ENCODE measurements around the gene GPC3. TPM values are rescaled to one million over a fixed set of nuclear protein-coding genes. Genes with fewer than 3 reads are reported as not detected.

Gene GPC3
- total and polyA plus RNA-seq, 2 of the 4 experiments (the other 2 are of a cell fraction) = not detected

- no peak for TF ChIP-seq CTCF (conservative IDR thresholded peaks at IDR 0.05; ENCODE audit: low read depth, low read length)
Measured at GRCh38 chrX:133837091-133837490, 148.3 kb downstream of the GPC3 start (continued).

GRCh38 chrX:133836561-133836960 lies 148.8 kb downstream of the GPC3 start:
- H2AK5ac ChIP-seq (ENCODE audit: low read depth, low read length) = no peak overlapping the region
- dilution Hi-C loops (cut with HindIII; ENCODE audit: low sequenced_read_pairs, unreplicated experiment) (no loop called here), intact Hi-C loops (cut with micrococcal nuclease) (no loop called here), in situ Hi-C loops (cut with MboI; ENCODE audit: low sequenced_read_pairs) (no loop called here)
- no peaks in the 10 kb centered on the region for H3K9me1 ChIP-seq (ENCODE audit: insufficient read depth, low read length)
- POLR2A ChIA-PET (ENCODE audit: unreplicated experiment) = no interaction called here
- no peak overlapping the region for H4K5ac ChIP-seq (ENCODE audit: low read depth, low read length)
- CTCF ChIA-PET = interaction anchor here (0.5 to 1.6 kb wide), 3 partner anchors 11 to 1132 kb away, joined by 3 to 5 read pairs (median 5); no protein-coding TSS in a partner anchor
- H3K9me3 ChIP-seq (ENCODE audit: control insufficient read depth, insufficient read depth, low read length) = no peaks in the 10 kb centered on the region
- no peak overlapping the region for H3K56ac ChIP-seq (ENCODE audit: extremely low read depth, insufficient read depth, low read length)
- H4K91ac ChIP-seq (ENCODE audit: insufficient read depth, low read depth, low read length) = no peak overlapping the region
- TF ChIP-seq CTCF (conservative IDR thresholded peaks at IDR 0.05; ENCODE audit: low read depth, low read length) (no peak), BHLHE40 (IDR thresholded peaks at IDR 0.05; ENCODE audit: low read depth, low read length) (no peak), RCOR1 (IDR thresholded peaks at IDR 0.05; ENCODE audit: insufficient replicate concordance, low read length) (no peak), POLR2A (IDR thresholded peaks at IDR 0.05; ENCODE audit: low read depth, low read length) (no peak), ELK1 (IDR thresholded peaks at IDR 0.05; ENCODE audit: borderline replicate concordance, low read depth, low read length) (no peak), RFX5 (IDR thresholded peaks at IDR 0.05; ENCODE audit: low read depth, low read length) (no peak), CEBPB (IDR thresholded peaks at IDR 0.05; ENCODE audit: low read depth, low read length) (no peak), FOS (IDR thresholded peaks at IDR 0.05; ENCODE audit: low read depth, low read length) (no peak), CHD1 (IDR thresholded peaks at IDR 0.05; ENCODE audit: low read depth, low read length) (no peak), MAZ (IDR thresholded peaks at IDR 0.05; ENCODE audit: borderline replicate concordance, low read depth, low read length) (no peak)
- no peak for DNase-seq
- no peaks in the 10 kb centered on the region for H4K20me1 ChIP-seq (ENCODE audit: insufficient read depth, low read length)
- no peaks in the 10 kb centered on the region for H3K4me1 ChIP-seq (ENCODE audit: control insufficient read depth, insufficient read depth, low read length)
- H3K36me3 ChIP-seq (ENCODE audit: control insufficient read depth, insufficient read depth, low read length) = no peaks in the 10 kb centered on the region
- H3K4ac ChIP-seq (ENCODE audit: low read depth, low read length) = no peak overlapping the region
- no peak overlapping the region for H2BK5ac ChIP-seq (ENCODE audit: low read depth, low read length, poor library complexity, severe bottlenecking)
- ATAC-seq (ENCODE audit: low read depth) = no peak
- H3K4me3 ChIP-seq (ENCODE audit: insufficient read depth, low read depth, low read length) = no peak overlapping the region
- H3K27ac ChIP-seq (ENCODE audit: insufficient read depth, low read length) = no peak overlapping the region
- WGBS, 2 experiments (ENCODE audit: extremely low coverage in 2 of 2, insufficient read length in 1 of 2) = no CpG with 5 or more reads among the region's 3 CpGs
- H3K23ac ChIP-seq (ENCODE audit: low read depth, low read length) = no peak overlapping the region
- no peak overlapping the region for H2BK20ac ChIP-seq (ENCODE audit: low read depth, low read length)
- no peak overlapping the region for H4K8ac ChIP-seq (ENCODE audit: low read depth in 2 of 2, low read length in 2 of 2)
- no TSS peak for BruUV-seq (replicated peaks)
- H2AFZ ChIP-seq (replicated peaks; ENCODE audit: low read length, poor library complexity) = no peak overlapping the region
- no peak overlapping the region for H2AK9ac ChIP-seq (replicated peaks; ENCODE audit: low read depth, low read length, poor library complexity)
- no peak overlapping the region for H3K4me2 ChIP-seq (ENCODE audit: low read depth, low read length)
- no peak overlapping the region for H3K14ac ChIP-seq (replicated peaks; ENCODE audit: low read depth, low read length)
- no peak overlapping the region for H3K18ac ChIP-seq (ENCODE audit: low read depth, low read length)
- H3K9ac ChIP-seq (ENCODE audit: low read depth, low read length) = no peak overlapping the region
- no peak overlapping the region for H2BK120ac ChIP-seq (ENCODE audit: low read depth, low read length)
- peaks cover 6% of the 10 kb centered on the region for H3K27me3 ChIP-seq (ENCODE audit: control insufficient read depth, insufficient read depth, low read length)
- H2BK15ac ChIP-seq (ENCODE audit: low read depth, low read length) = no peak overlapping the region
- no peaks in the 10 kb centered on the region for H3K79me1 ChIP-seq (ENCODE audit: low read depth in 1 of 2, low read length in 2 of 2)

Data from IMR-90 (cell line).